ENCODE data around the gene CCDC120. TPM values are rescaled to one million over a fixed set of nuclear protein-coding genes. Genes with fewer than 3 reads are reported as not detected.

Gene CCDC120
- total RNA-seq, 1 donor from 2014 or later = 1.1 TPM

GRCh38 chrX:49043220-49043986 is 15.4 kb upstream of the CCDC120 start, which contains the start of gene TFE3:
Gene TFE3, minus strand, starts transcription at chrX:49043357. Its CDS starts 131 bp downstream, at chrX:49043226.
- FAIRE-seq (peak; percentile 32), DNase-seq (ENCODE audit: low read depth) (peak; percentile 96)
- Histone ChIP-seq H3K4me3 (ENCODE audit: low read depth, low read length) (peak within 1 kb of the TSS; percentile 71), H3K36me3 (ENCODE audit: control insufficient read depth, insufficient read depth, low read length) (peaks cover 9% of the 10 kb centered on the region), H3K27me3 (ENCODE audit: control insufficient read depth, insufficient read depth, low read length) (no peaks in the 10 kb centered on the region)
- peak; percentile 59 for TF ChIP-seq CTCF (IDR thresholded peaks at IDR 0.05; ENCODE audit: insufficient read depth, low read length, severe bottlenecking)

GRCh38 chrX:49043987-49044281 is 14.9 kb upstream of the CCDC120 start:
- FAIRE-seq (no peak), DNase-seq (ENCODE audit: low read depth) (no peak)
- Histone ChIP-seq H3K4me3 (ENCODE audit: low read depth, low read length) (peak overlapping the region; percentile 17), H3K36me3 (ENCODE audit: control insufficient read depth, insufficient read depth, low read length) (peaks cover 5% of the 10 kb centered on the region), H3K27me3 (ENCODE audit: control insufficient read depth, insufficient read depth, low read length) (no peaks in the 10 kb centered on the region)
- TF ChIP-seq CTCF (IDR thresholded peaks at IDR 0.05; ENCODE audit: insufficient read depth, low read length, severe bottlenecking) = no peak

- peak overlapping the region; percentile 48 for H3K4me3 ChIP-seq (ENCODE audit: low read depth, low read length)
- FAIRE-seq (no peak), DNase-seq (ENCODE audit: low read depth) (no peak)
- TF ChIP-seq CTCF (IDR thresholded peaks at IDR 0.05; ENCODE audit: insufficient read depth, low read length, severe bottlenecking) = no peak
- no peaks in the 10 kb centered on the region for H3K36me3 ChIP-seq (ENCODE audit: control insufficient read depth, insufficient read depth, low read length)
- no peaks in the 10 kb centered on the region for H3K27me3 ChIP-seq (ENCODE audit: control insufficient read depth, insufficient read depth, low read length)
Observed at GRCh38 chrX:49053223-49054072, 5.4 kb upstream of the CCDC120 start.

GRCh38 chrX:49054073-49054762 is 4.6 kb upstream of the CCDC120 start:
- no peak for TF ChIP-seq CTCF (IDR thresholded peaks at IDR 0.05; ENCODE audit: insufficient read depth, low read length, severe bottlenecking)
- H3K36me3 ChIP-seq (ENCODE audit: control insufficient read depth, insufficient read depth, low read length) = no peaks in the 10 kb centered on the region
- peak overlapping the region; percentile 48 for H3K4me3 ChIP-seq (ENCODE audit: low read depth, low read length)
- FAIRE-seq (peak; percentile 36), DNase-seq (ENCODE audit: low read depth) (no peak)
- no peaks in the 10 kb centered on the region for H3K27me3 ChIP-seq (ENCODE audit: control insufficient read depth, insufficient read depth, low read length)

GRCh38 chrX:49059201-49059600 is 402 bp downstream of the CCDC120 start:
- H3K36me3 ChIP-seq (ENCODE audit: control insufficient read depth, insufficient read depth, low read length) = peaks cover 8% of the 10 kb centered on the region
- no peaks in the 10 kb centered on the region for H3K27me3 ChIP-seq (ENCODE audit: control insufficient read depth, insufficient read depth, low read length)
- no peak for DNase-seq (ENCODE audit: low read depth)
- H3K4me3 ChIP-seq (ENCODE audit: low read depth, low read length) = peak overlapping the region; percentile 70
- no peak for TF ChIP-seq CTCF (IDR thresholded peaks at IDR 0.05; ENCODE audit: insufficient read depth, low read length, severe bottlenecking)
- FAIRE-seq = no peak

Measured in bronchial epithelial cell (primary cell).